Trophoblast cell (in vitro differentiated cells and primary cell): ENCODE measurements around the gene FAM47E.
A peak's percentile ranks its signal among the peaks of the same experiment; 100 is the strongest.

ENCODE experiments used
- DNase-seq, 2 donors: peaks; one replicate each; pipeline ENCODE4 v3.0.0-alpha.2; 2016
- H2AFZ ChIP-seq: 2 replicates; pipeline ENCODE4 v1.6.1; 2013; ENCODE audit warnings: low read length, moderate library complexity, mild to moderate bottlenecking; ENCODE audit not compliant: insufficient read depth, poor library complexity
- H2AK5ac ChIP-seq: 2 replicates; pipeline ENCODE4 v1.6.1; 2013; ENCODE audit warnings: mild to moderate bottlenecking, low read length
- H2BK120ac ChIP-seq: 2 replicates; pipeline ENCODE4 v1.6.1; 2013; ENCODE audit warnings: low read length, mild to moderate bottlenecking, moderate library complexity; ENCODE audit not compliant: insufficient read depth, poor library complexity
- H2BK12ac ChIP-seq: 2 replicates; pipeline ENCODE4 v1.6.1; 2013; ENCODE audit warnings: mild to moderate bottlenecking, low read length, moderate library complexity
- H2BK5ac ChIP-seq: 2 replicates; pipeline ENCODE4 v1.6.1; 2013; ENCODE audit warnings: low read length, low read depth, moderate library complexity, mild to moderate bottlenecking; ENCODE audit not compliant: poor library complexity
- H3K14ac ChIP-seq: 2 replicates; pipeline ENCODE4 v1.6.1; 2013; ENCODE audit warnings: mild to moderate bottlenecking, low read length
- H3K18ac ChIP-seq: 2 replicates; pipeline ENCODE4 v1.6.1; 2013; ENCODE audit warnings: mild to moderate bottlenecking, low read length
- H3K23ac ChIP-seq: 2 replicates; pipeline ENCODE4 v1.6.1; 2013; ENCODE audit warnings: low read length
- H3K27ac ChIP-seq: 2 replicates; pipeline ENCODE4 v1.5.1; 2013; ENCODE audit warnings: low read depth, mild to moderate bottlenecking, inconsistent platforms, low read length, moderate library complexity
- H3K27me3 ChIP-seq: 2 replicates; pipeline ENCODE4 v1.6.1; 2013; ENCODE audit warnings: inconsistent platforms, mild to moderate bottlenecking, low read length, moderate library complexity; ENCODE audit not compliant: insufficient read depth
- H3K36me3 ChIP-seq, 2 experiments: 1 replicate in 1 of 2; 2 replicates in 1 of 2; pipeline ENCODE4 v1.6.1; 2013; ENCODE audit warnings: low read length in 2 of 2, mild to moderate bottlenecking in 2 of 2, moderate library complexity in 1 of 2; ENCODE audit not compliant: insufficient read depth in 2 of 2, control insufficient read depth in 1 of 2
- H3K4ac ChIP-seq: 2 replicates; pipeline ENCODE4 v1.6.1; 2013; ENCODE audit warnings: low read depth, mild to moderate bottlenecking, low read length, moderate library complexity
- H3K4me1 ChIP-seq, 2 experiments: 1 replicate in 1 of 2; 2 replicates in 1 of 2; pipeline ENCODE4 v1.6.1; 2013; ENCODE audit warnings: low read length in 2 of 2, mild to moderate bottlenecking in 2 of 2, moderate library complexity in 1 of 2; ENCODE audit not compliant: insufficient read depth in 2 of 2, control insufficient read depth in 1 of 2
- H3K4me2 ChIP-seq: 2 replicates; pipeline ENCODE4 v1.6.1; 2013; ENCODE audit warnings: inconsistent platforms, mild to moderate bottlenecking, low read length, moderate library complexity
- H3K4me3 ChIP-seq: 2 replicates; pipeline ENCODE4 v1.5.1; 2013; ENCODE audit warnings: mild to moderate bottlenecking, low read depth, low read length, inconsistent platforms
- H3K79me1 ChIP-seq: one replicate; pipeline ENCODE4 v1.6.1; 2013; ENCODE audit warnings: low read length
- H3K79me2 ChIP-seq: 2 replicates; pipeline ENCODE4 v1.6.1; 2013; ENCODE audit warnings: low read length, mild to moderate bottlenecking; ENCODE audit not compliant: control insufficient read depth, insufficient read depth, poor library complexity
- H3K9ac ChIP-seq: 2 replicates; pipeline ENCODE4 v1.6.1; 2013; ENCODE audit warnings: mild to moderate bottlenecking, low read length
- H3K9me3 ChIP-seq: 2 replicates; pipeline ENCODE4 v1.6.1; 2013; ENCODE audit warnings: low read depth, mild to moderate bottlenecking, control low read depth, inconsistent platforms, low read length; ENCODE audit not compliant: insufficient read depth
- H4K12ac ChIP-seq: 2 replicates; pipeline ENCODE4 v1.6.1; 2013; ENCODE audit warnings: low read depth, mild to moderate bottlenecking, low read length, moderate library complexity
- H4K8ac ChIP-seq: 2 replicates; pipeline ENCODE4 v1.6.1; 2013; ENCODE audit warnings: low read depth, mild to moderate bottlenecking, low read length, moderate library complexity
- H4K91ac ChIP-seq: one replicate; pipeline ENCODE4 v1.6.1; 2013; ENCODE audit warnings: low read depth, mild to moderate bottlenecking, low read length, moderate library complexity
- WGBS: extraction: QIAGEN DNeasy Blood & Tissue Kit; methylation state at CpG from one replicate; pipeline ENCODE4 v1.1.7; 2013; ENCODE audit warnings: missing lambda C conversion rate; ENCODE audit not compliant: insufficient read length, insufficient coverage; ENCODE audit errors: extremely low coverage; 5-methylcytosine and 5-hydroxymethylcytosine counted together

The FAM47E gene

DNA sequence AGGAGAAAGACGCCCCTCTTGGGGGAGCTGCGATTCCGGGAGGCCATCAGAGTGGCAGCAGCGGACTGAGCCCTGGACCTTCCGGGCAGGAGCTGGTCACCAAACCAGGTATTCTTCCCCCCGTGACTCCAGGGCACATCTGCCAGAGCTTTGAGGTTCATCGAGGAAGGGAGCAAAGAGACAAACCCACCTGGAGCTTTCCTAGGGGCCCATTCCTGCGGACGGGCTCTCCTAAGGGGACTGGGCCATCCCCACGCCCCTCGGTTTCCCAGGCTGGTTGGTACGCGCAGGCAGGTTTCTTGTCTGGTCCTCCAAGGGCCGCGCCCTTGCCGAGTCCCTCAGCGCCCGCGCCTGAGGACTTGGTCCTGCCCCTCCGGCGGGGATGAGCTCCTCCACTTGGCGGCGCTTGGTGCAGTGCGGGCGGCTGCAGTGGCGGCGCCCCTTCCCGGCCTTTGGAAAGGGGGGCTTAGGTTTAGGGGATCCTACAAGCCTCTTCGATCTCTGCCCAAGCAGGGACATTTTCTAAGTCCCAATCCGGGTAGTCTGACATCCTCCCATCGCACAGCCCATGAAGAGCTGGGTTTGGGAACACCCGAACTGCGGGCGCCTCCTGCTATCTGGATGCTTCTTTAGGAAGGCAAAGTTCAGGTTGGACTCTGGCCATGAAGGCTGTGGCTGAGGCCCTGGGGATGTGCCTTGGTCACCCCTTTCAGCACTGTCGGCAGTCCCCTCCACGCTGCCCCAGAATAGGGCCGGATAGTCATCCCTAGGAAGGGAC is 55.5 kb downstream of the FAM47E start:
- peaks cover 5% of the 10 kb centered on the region for H3K79me2 ChIP-seq
- peaks cover 11% of the 10 kb centered on the region for H3K79me1 ChIP-seq
- peak; percentile 68 to 80 for DNase-seq
- H2BK120ac ChIP-seq = peak overlapping the region; percentile 21
- peak overlapping the region; percentile 40 for H4K91ac ChIP-seq
- H3K4me2 ChIP-seq = peak overlapping the region; percentile 95
- H2AK5ac ChIP-seq = peak overlapping the region; percentile 45
- peak overlapping the region; percentile 14 for H2BK5ac ChIP-seq
- peak overlapping the region; percentile 58 for H3K14ac ChIP-seq
- H3K18ac ChIP-seq = peak overlapping the region; percentile 33
- peak overlapping the region; percentile 81 for H3K4me3 ChIP-seq
- H3K4me1 ChIP-seq = peaks cover 6 to 9% of the 10 kb centered on the region in 2 experiments
- no peak overlapping the region for H2BK12ac ChIP-seq
- H4K8ac ChIP-seq = peak overlapping the region; percentile 73
- H3K27ac ChIP-seq = peak overlapping the region; percentile 16
- no peak overlapping the region for H3K4ac ChIP-seq
- peaks cover 3 to 4% of the 10 kb centered on the region in 2 experiments for H3K36me3 ChIP-seq
- peak overlapping the region; percentile 8 for H3K9ac ChIP-seq
- H3K23ac ChIP-seq = no peak overlapping the region
- no CpG with 5 or more reads among the region's 37 CpGs for WGBS
- H3K27me3 ChIP-seq = no peaks in the 10 kb centered on the region
- no peaks in the 10 kb centered on the region for H3K9me3 ChIP-seq
- peak overlapping the region; percentile 77 for H2AFZ ChIP-seq
- peak overlapping the region; percentile 54 for H4K12ac ChIP-seq

DNA sequence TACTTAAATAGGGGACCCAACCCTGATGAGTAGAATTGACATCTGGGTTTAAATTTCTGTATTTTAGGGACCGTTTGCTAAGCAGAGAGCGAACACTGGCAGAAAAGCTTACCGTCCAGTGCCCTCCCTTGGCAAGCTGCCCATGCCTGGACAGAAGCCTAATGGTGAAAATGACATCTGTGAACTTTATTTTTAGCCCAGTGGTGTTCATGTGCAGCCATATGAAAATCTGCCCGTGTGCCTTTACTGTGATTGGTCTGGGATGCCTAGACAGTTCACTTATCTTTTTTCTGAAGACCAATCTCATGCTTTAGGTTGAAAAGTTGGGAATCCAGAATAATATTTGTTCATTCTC is 56.1 kb downstream of the FAM47E start:
- H3K9ac ChIP-seq = no peak overlapping the region
- H3K18ac ChIP-seq = no peak overlapping the region
- peaks cover 3 to 4% of the 10 kb centered on the region in 2 experiments for H3K36me3 ChIP-seq
- H4K12ac ChIP-seq = no peak overlapping the region
- no peak overlapping the region for H3K4me3 ChIP-seq
- peak in 1 of 2 donors; percentile 18 for DNase-seq
- H2BK12ac ChIP-seq = no peak overlapping the region
- H3K4ac ChIP-seq = no peak overlapping the region
- peaks cover 5% of the 10 kb centered on the region for H3K79me2 ChIP-seq
- H3K9me3 ChIP-seq = no peaks in the 10 kb centered on the region
- H2AFZ ChIP-seq = peak overlapping the region; percentile 77
- no peak overlapping the region for H4K8ac ChIP-seq
- WGBS = no CpG with 5 or more reads among the region's 4 CpGs
- peaks cover 6 to 9% of the 10 kb centered on the region in 2 experiments for H3K4me1 ChIP-seq
- no peak overlapping the region for H3K23ac ChIP-seq
- H2AK5ac ChIP-seq = peak overlapping the region; percentile 45
- H2BK120ac ChIP-seq = no peak overlapping the region
- H3K4me2 ChIP-seq = no peak overlapping the region
- H4K91ac ChIP-seq = no peak overlapping the region
- peaks cover 11% of the 10 kb centered on the region for H3K79me1 ChIP-seq
- H2BK5ac ChIP-seq = no peak overlapping the region
- H3K14ac ChIP-seq = no peak overlapping the region
- no peak overlapping the region for H3K27ac ChIP-seq
- no peaks in the 10 kb centered on the region for H3K27me3 ChIP-seq

- Histone ChIP-seq H2BK120ac (no peak overlapping the region), H3K4me3 (no peak overlapping the region), H2AFZ (no peak overlapping the region), H3K9ac (no peak overlapping the region), H2AK5ac (no peak overlapping the region), H4K91ac (no peak overlapping the region), H2BK12ac (no peak overlapping the region), H4K12ac (no peak overlapping the region), H3K18ac (no peak overlapping the region), H3K4ac (no peak overlapping the region), H2BK5ac (no peak overlapping the region), H3K4me2 (no peak overlapping the region), H3K36me3 (peaks cover 3 to 4% of the 10 kb centered on the region in 2 experiments), H4K8ac (no peak overlapping the region), H3K79me2 (peaks cover 5% of the 10 kb centered on the region), H3K27ac (no peak overlapping the region), H3K9me3 (no peaks in the 10 kb centered on the region), H3K23ac (no peak overlapping the region), H3K27me3 (no peaks in the 10 kb centered on the region), H3K4me1 (peaks cover 6 to 9% of the 10 kb centered on the region in 2 experiments), H3K79me1 (peaks cover 11% of the 10 kb centered on the region), H3K14ac (no peak overlapping the region)
- peak; percentile 56 to 72 for DNase-seq
- whole genome bisulfite sequencing = no CpG with 5 or more reads among the region's 6 CpGs
Observed at GRCh38 chr4:76308548-76308947, 57.0 kb downstream of the FAM47E start.

DNA sequence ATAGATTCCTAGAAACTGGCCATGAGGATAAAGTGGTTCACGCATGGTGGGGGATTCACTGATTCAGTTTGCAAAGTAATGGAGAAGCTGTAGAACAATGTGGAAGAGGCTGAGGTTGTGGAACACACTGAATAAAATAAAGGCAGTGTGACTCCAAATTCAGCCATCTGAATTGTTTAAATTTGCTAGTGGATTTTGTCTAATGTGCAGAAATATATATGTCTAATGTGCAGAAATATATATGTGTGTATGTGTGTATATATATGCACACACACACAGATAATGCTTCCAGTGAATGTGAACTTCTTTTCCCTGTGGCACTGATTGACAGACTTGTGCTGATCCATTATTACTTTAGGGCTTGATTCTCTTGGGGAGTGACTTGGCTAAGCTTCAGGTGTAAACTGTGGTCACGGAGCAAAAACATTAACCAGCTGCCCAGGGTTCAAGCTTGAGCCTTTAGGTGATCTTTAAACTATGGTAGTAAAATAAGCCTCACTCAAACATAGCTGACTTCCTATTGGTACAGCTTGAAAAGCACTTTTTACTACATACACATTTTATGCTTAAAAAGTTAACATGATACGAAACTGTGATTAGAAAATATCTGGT is 58.5 kb downstream of the FAM47E start:
- Histone ChIP-seq H3K27ac (no peak overlapping the region), H2BK120ac (no peak overlapping the region), H2BK12ac (no peak overlapping the region), H3K9ac (no peak overlapping the region), H3K4me3 (no peak overlapping the region), H3K18ac (no peak overlapping the region), H4K91ac (no peak overlapping the region), H3K9me3 (peaks cover 3% of the 10 kb centered on the region), H2BK5ac (no peak overlapping the region), H4K12ac (no peak overlapping the region), H3K27me3 (no peaks in the 10 kb centered on the region), H3K4ac (no peak overlapping the region), H3K23ac (no peak overlapping the region), H3K79me2 (peaks cover 5% of the 10 kb centered on the region), H2AK5ac (no peak overlapping the region), H3K36me3 (peaks cover 3 to 4% of the 10 kb centered on the region in 2 experiments), H3K79me1 (peaks cover 11% of the 10 kb centered on the region), H3K4me2 (no peak overlapping the region), H3K14ac (no peak overlapping the region), H2AFZ (no peak overlapping the region), H3K4me1 (peaks cover 6 to 9% of the 10 kb centered on the region in 2 experiments), H4K8ac (no peak overlapping the region)
- WGBS = no CpG with 5 or more reads among the region's 3 CpGs
- no peak for DNase-seq
